A549 (cell line): ENCODE results near the gene CERS3. TPM values are rescaled to one million over a fixed set of nuclear protein-coding genes. Genes with fewer than 3 reads are reported as not detected.

Experiments used
- ATAC-seq, 2 experiments: fragments of 200-7000 bp in 1 of 2; fragments of >200 bp in 1 of 2; cut with Nextera tagmentation in 1 of 2; cut with Tn5 transposase in 1 of 2; 3 replicates each; pipeline versions ENCODE4 v1.8.0 to v1.9.1; 2018 to 2020; ENCODE audit warnings: mild to moderate bottlenecking in 1 of 2, moderate library complexity in 1 of 2
- CTCF ChIA-PET: fragments of 300-600 bp; sonication (Branson Sonifier 250); formaldehyde crosslinking; extraction: SDS; loops from one replicate; lab custom pipeline; 2021; ENCODE audit warnings: antibody characterized with exemption, inconsistent platforms; lab: Yijun Ruan, JAX
- POLR2A ChIA-PET: fragments of 350-600 bp; formaldehyde crosslinking; extraction: SDS; loops from one replicate; lab custom pipeline; 2021; ENCODE audit warnings: antibody characterized with exemption, inconsistent platforms; lab: Yijun Ruan, JAX
- DNase-seq, 2 experiments: peaks; one replicate each; pipeline versions ENCODE4 v3.0.0 to v3.0.0-alpha.2; 2011 to 2016; ENCODE audit warnings: low read depth in 1 of 2, low spot score in 1 of 2
- FAIRE-seq: peaks from 2 replicates; lab custom pipeline; 2011; peaks lifted over from hg19 to GRCh38; lab: Jason Lieb, UNC
- H3K27ac ChIP-seq, 2 experiments: fragments of >200 bp; sonication (Bioruptor Twin); formaldehyde crosslinking; 3 replicates each; pipeline ENCODE4 v1.5.1; 2016 to 2017
- H3K4me1 ChIP-seq: fragments of >200 bp; sonication (Bioruptor Twin); formaldehyde crosslinking; 3 replicates; pipeline ENCODE4 v1.6.1; 2016
- H3K4me2 ChIP-seq: fragments of >200 bp; sonication (Bioruptor Twin); formaldehyde crosslinking; 3 replicates; pipeline ENCODE4 v1.6.1; 2016
- H3K4me3 ChIP-seq: fragments of >200 bp; sonication (Bioruptor Twin); formaldehyde crosslinking; 3 replicates; pipeline ENCODE4 v1.5.1; 2016
- H3K9me3 ChIP-seq: fragments of >200 bp; sonication (Bioruptor Twin); formaldehyde crosslinking; 3 replicates; pipeline ENCODE4 v1.6.1; 2016
- CBX8 ChIP-seq: fragments of 200-600 bp; sonication (generic); IDR thresholded peaks from 2 replicates; pipeline ENCODE4 v1.6.1; 2016
- CHD4 ChIP-seq: fragments of 200-600 bp; sonication (generic); IDR thresholded peaks from 2 replicates; pipeline ENCODE4 v1.6.1; 2016; ENCODE audit warnings: antibody characterized with exemption, mild to moderate bottlenecking, borderline replicate concordance
- EP300 ChIP-seq, 2 experiments: fragments of >200 bp; sonication (Bioruptor Twin); formaldehyde crosslinking; IDR thresholded peaks; 2 replicates in 1 of 2; 3 replicates in 1 of 2; pipeline ENCODE4 v1.6.1; 2016 to 2017
- ESRRA ChIP-seq: fragments of 150-350 bp; IDR thresholded peaks from 2 replicates; pipeline ENCODE4 v1.6.1; 2014; ENCODE audit warnings: mild to moderate bottlenecking, low read length, borderline replicate concordance
- FOSB ChIP-seq: fragments of 250-450 bp; sonication (Bioruptor Pico); IDR thresholded peaks from 2 replicates; pipeline ENCODE4 v1.5.0; 2020; ENCODE audit warnings: mild to moderate bottlenecking, moderate library complexity
- FOSL2 ChIP-seq, 2 experiments: fragments of 450-650 bp in 1 of 2; fragments of >200 bp in 1 of 2; sonication (Bioruptor Twin) in 1 of 2; formaldehyde crosslinking; IDR thresholded peaks; 2 replicates each; pipeline versions ENCODE4 v1.5.0 to v1.6.1; 2016 to 2020; ENCODE audit warnings: mild to moderate bottlenecking in 1 of 2, moderate library complexity in 1 of 2
- FOXS1 ChIP-seq: fragments of 250-450 bp; sonication (Bioruptor Pico); IDR thresholded peaks from 2 replicates; pipeline ENCODE4 v1.5.0; 2020; ENCODE audit warnings: mild to moderate bottlenecking, moderate library complexity
- HOXA7 ChIP-seq: fragments of 250-450 bp; sonication (Bioruptor Pico); IDR thresholded peaks from 2 replicates; pipeline ENCODE4 v1.5.0; 2020; ENCODE audit warnings: mild to moderate bottlenecking, moderate library complexity
- MAZ ChIP-seq: fragments of 150-350 bp; IDR thresholded peaks from 2 replicates; pipeline ENCODE4 v1.6.1; 2014; ENCODE audit warnings: antibody characterized with exemption, low read depth, low read length, borderline replicate concordance
- MYC ChIP-seq: IDR thresholded peaks from 2 replicates; pipeline ENCODE4 v1.6.1; 2012; ENCODE audit warnings: mild to moderate bottlenecking, inconsistent platforms, low read length, improper control_type of control experiment, borderline replicate concordance
- NPAS2 ChIP-seq: fragments of 250-450 bp; sonication (Bioruptor Pico); IDR thresholded peaks from 2 replicates; pipeline ENCODE4 v1.8.0; 2022; ENCODE audit warnings: mild to moderate bottlenecking, moderate library complexity, borderline replicate concordance
- POLR2AphosphoS2 ChIP-seq: conservative IDR thresholded peaks from 2 replicates; pipeline ENCODE4 v1.6.1; 2012; ENCODE audit warnings: low read length, improper control_type of control experiment, inconsistent platforms
- RARB ChIP-seq: fragments of 250-450 bp; sonication (Bioruptor Pico); IDR thresholded peaks from 2 replicates; pipeline ENCODE4 v1.8.0; 2021; ENCODE audit warnings: mild to moderate bottlenecking, moderate library complexity
- RNF2 ChIP-seq: fragments of 200-600 bp; sonication (generic); IDR thresholded peaks from 2 replicates; pipeline ENCODE4 v1.6.1; 2016; ENCODE audit warnings: low read depth, mild to moderate bottlenecking, antibody characterized with exemption, moderate library complexity, borderline replicate concordance
- ZC3H11A ChIP-seq: fragments of 450-650 bp; IDR thresholded peaks from 2 replicates; pipeline ENCODE4 v1.6.1; 2014; ENCODE audit warnings: antibody characterized with exemption, mild to moderate bottlenecking
- ZNF302 ChIP-seq: fragments of 250-450 bp; sonication (Bioruptor Pico); IDR thresholded peaks from 2 replicates; pipeline ENCODE4 v1.9.0; 2021; ENCODE audit warnings: inconsistent platforms, mild to moderate bottlenecking, moderate library complexity
- WGBS: methylation state at CpG from one replicate; pipeline ENCODE4 v1.1.6; 2017; ENCODE audit errors: missing lambda C conversion rate; 5-methylcytosine and 5-hydroxymethylcytosine counted together
- polyA plus RNA-seq, 4 experiments: library from polyadenylated mRNA; depleted of rRNA in 3 of 4; stranded (reverse); fragments of >200 nt; fragmentation: RNase III in 1 of 4; extraction: RNeasy Plus Mini Kit Qiagen cat#74134 plus additional on column Dnase treatment in 1 of 4; gene quantifications; 2 replicates in 3 of 4; 3 replicates in 1 of 4; pipeline ENCODE4 v1.2.3, GENCODE V29; 2011 to 2017
- TF ChIP-seq, protein P1 (sequence below): fragments of >200 bp; sonication (Bioruptor Twin); formaldehyde crosslinking; IDR thresholded peaks from 3 replicates; pipeline ENCODE4 v1.5.1; 2016
- TF ChIP-seq, protein P2 (sequence below): fragments of >200 bp; sonication (Bioruptor Twin); formaldehyde crosslinking; IDR thresholded peaks from 3 replicates; pipeline ENCODE4 v1.6.1; 2016

CERS3 gene
- polyA plus RNA-seq, 2 of the 4 experiments (the other 2 are of a cell fraction): not detected

DNA sequence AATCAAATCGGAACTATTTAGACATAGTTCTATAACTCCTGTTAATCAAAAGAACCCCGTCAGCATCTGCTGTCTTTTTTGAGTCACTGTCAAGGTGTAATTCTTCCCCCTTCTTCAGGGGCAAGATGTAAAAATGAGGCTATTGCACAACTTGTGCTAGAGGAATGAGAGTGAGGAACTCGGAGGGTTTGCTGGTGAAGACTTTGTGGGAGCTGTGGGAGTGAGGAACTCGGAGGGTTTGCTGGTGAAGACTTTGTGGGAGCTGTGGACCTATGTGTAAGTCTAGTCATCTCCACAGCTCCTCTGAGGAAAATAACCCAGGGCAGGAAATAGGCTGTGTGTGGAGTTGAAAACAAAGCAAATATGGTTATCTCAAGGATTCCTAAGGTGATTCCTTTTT lies 2.5 kb upstream of the CERS3 start:
- Histone ChIP-seq H3K4me1 (no peaks in the 10 kb centered on the region), H3K4me2 (no peak overlapping the region), H3K27ac (no peak overlapping the region), H3K9me3 (peaks cover 4% of the 10 kb centered on the region; the same call in 2 of the 3 replicates), H3K4me3 (no peak overlapping the region)
- WGBS: 28% methylated on average over 4 of the region's 4 CpGs
- DNase-seq (no peak), FAIRE-seq (no peak), ATAC-seq (no peak)
- CTCF ChIA-PET: interaction anchor here (0.9 kb wide), 1 partner anchor 41 kb away, joined by 4 read pairs; no protein-coding TSS in a partner anchor
- no peak for TF ChIP-seq ZC3H11A
- POLR2A ChIA-PET: no interaction called here

- POLR2A ChIA-PET: interaction anchor here (0.6 kb wide), 1 partner anchor 1192 kb away, joined by 4 read pairs; no protein-coding TSS in a partner anchor
- no peak for TF ChIP-seq EP300 (IDR thresholded peaks at IDR 0.05)
- TF ChIP-seq, all 56 proteins: peak for 0
- ATAC-seq (no peak), FAIRE-seq (no peak), DNase-seq (no peak)
- Histone ChIP-seq H3K4me1 (no peaks in the 10 kb centered on the region), H3K4me3 (no peak overlapping the region), H3K9me3 (peaks cover 4% of the 10 kb centered on the region; the same call in 2 of the 3 replicates), H3K4me2 (no peak overlapping the region), H3K27ac (no peak overlapping the region)
- WGBS: 9% methylated on average over 2 of the region's 2 CpGs
- CTCF ChIA-PET: interaction anchor here (0.6 to 1.5 kb wide), 2 partner anchors 43 to 875 kb away, joined by 3 read pairs; no protein-coding TSS in a partner anchor
Measured at GRCh38 chr15:100529556-100529955, 806 bp upstream of the CERS3 start.

DNA sequence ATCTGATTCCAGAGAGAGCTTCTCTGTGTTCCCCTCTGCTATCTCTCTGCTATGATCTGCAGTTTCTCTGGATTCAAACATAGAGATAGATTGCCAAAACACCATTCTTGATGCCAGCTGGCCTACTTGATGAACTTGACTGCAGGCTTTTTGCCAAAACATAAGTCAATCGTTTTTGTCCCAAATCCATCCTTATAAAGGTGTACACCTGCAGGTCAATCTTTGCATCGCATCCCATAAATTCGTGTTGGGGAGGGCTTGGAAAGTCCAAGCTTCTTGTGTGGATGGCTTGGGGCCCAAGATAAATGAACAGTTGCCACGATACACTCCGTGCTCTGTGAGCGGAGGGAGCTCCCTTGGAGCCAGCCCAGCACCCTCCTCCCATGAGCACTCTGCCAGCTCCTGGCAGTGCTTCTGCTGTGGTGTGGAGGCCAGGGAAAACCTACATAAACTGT lies 2.7 kb downstream of the CERS3 start:
- 23% methylated on average over 6 of the region's 6 CpGs for WGBS
- TF ChIP-seq CBX8: no peak
- TF ChIP-seq, protein P1, sequence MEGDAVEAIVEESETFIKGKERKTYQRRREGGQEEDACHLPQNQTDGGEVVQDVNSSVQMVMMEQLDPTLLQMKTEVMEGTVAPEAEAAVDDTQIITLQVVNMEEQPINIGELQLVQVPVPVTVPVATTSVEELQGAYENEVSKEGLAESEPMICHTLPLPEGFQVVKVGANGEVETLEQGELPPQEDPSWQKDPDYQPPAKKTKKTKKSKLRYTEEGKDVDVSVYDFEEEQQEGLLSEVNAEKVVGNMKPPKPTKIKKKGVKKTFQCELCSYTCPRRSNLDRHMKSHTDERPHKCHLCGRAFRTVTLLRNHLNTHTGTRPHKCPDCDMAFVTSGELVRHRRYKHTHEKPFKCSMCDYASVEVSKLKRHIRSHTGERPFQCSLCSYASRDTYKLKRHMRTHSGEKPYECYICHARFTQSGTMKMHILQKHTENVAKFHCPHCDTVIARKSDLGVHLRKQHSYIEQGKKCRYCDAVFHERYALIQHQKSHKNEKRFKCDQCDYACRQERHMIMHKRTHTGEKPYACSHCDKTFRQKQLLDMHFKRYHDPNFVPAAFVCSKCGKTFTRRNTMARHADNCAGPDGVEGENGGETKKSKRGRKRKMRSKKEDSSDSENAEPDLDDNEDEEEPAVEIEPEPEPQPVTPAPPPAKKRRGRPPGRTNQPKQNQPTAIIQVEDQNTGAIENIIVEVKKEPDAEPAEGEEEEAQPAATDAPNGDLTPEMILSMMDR: no peak
- TF ChIP-seq FOSL2 (IDR thresholded peaks at IDR 0.05): no peak
- TF ChIP-seq FOSL2 (CRISPR knock-in tag; IDR thresholded peaks at IDR 0.05): no peak
- TF ChIP-seq, protein P2, sequence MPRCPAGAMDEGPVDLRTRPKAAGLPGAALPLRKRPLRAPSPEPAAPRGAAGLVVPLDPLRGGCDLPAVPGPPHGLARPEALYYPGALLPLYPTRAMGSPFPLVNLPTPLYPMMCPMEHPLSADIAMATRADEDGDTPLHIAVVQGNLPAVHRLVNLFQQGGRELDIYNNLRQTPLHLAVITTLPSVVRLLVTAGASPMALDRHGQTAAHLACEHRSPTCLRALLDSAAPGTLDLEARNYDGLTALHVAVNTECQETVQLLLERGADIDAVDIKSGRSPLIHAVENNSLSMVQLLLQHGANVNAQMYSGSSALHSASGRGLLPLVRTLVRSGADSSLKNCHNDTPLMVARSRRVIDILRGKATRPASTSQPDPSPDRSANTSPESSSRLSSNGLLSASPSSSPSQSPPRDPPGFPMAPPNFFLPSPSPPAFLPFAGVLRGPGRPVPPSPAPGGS: no peak
- TF ChIP-seq HOXA7 (CRISPR knock-in tag): no peak
- no peak for TF ChIP-seq RNF2
- TF ChIP-seq ZC3H11A: no peak
- TF ChIP-seq FOSB (CRISPR knock-in tag): no peak
- no peak for TF ChIP-seq FOXS1
- no peak for TF ChIP-seq MYC
- no peak for TF ChIP-seq POLR2AphosphoS2
- TF ChIP-seq EP300 (IDR thresholded peaks at IDR 0.05): no peak
- TF ChIP-seq ESRRA: no peak
- no peak for TF ChIP-seq CHD4
- TF ChIP-seq ZNF302 (CRISPR knock-in tag): no peak
- TF ChIP-seq NPAS2 (CRISPR knock-in tag): no peak
- no peak for TF ChIP-seq MAZ
- TF ChIP-seq RARB (CRISPR knock-in tag): no peak
- POLR2A ChIA-PET: no interaction called here
- Histone ChIP-seq H3K4me1 (no peaks in the 10 kb centered on the region), H3K27ac (no peak overlapping the region), H3K4me2 (no peak overlapping the region), H3K4me3 (no peak overlapping the region), H3K9me3 (no peaks in the 10 kb centered on the region; the same call in 2 of the 3 replicates)
- DNase-seq: no peak
- no peak for ATAC-seq
- CTCF ChIA-PET: interaction anchor here (0.9 to 1.2 kb wide), 2 partner anchors 17 to 176 kb away, joined by 3 to 4 read pairs; no protein-coding TSS in a partner anchor
- no peak for FAIRE-seq
